Peyer's patch (tissue), 4 donors: ENCODE measurements around the gene AKAP7. TPM values are rescaled to one million over a fixed set of nuclear protein-coding genes. Genes with fewer than 3 reads are reported as not detected.
"Not testable (repeated sequence)": the region's sequence is repeated elsewhere in the genome, so short reads cannot be mapped to it uniquely, and the experiment has no call there.

ENCODE experiments used
- DNase-seq, 3 donors: peaks; one replicate each; pipeline ENCODE4 v3.0.0-alpha.2; 2017 to 2019
- H3K27ac ChIP-seq, 4 donors: fragments of 200-600 bp; sonication (generic); one replicate each; pipeline ENCODE4 v1.5.1; 2016 to 2019
- H3K27me3 ChIP-seq, 2 donors: fragments of 200-600 bp; sonication (generic); one replicate each; pipeline ENCODE4 v1.5.1; 2019
- H3K36me3 ChIP-seq, 3 donors: fragments of 200-600 bp; sonication (generic); one replicate each; pipeline ENCODE4 v1.5.1; 2016 to 2019
- H3K4me1 ChIP-seq, 4 donors: fragments of 200-600 bp; sonication (generic); one replicate each; pipeline ENCODE4 v1.5.1; 2016 to 2019
- H3K4me3 ChIP-seq, 4 donors: fragments of 200-600 bp; sonication (generic); 1 replicate in 3 of 4; 2 replicates in 1 of 4; pipeline ENCODE4 v1.5.1; 2016 to 2019; ENCODE audit warnings: mild to moderate bottlenecking in 1 of 4
- H3K9me3 ChIP-seq, 4 donors: fragments of 200-600 bp; sonication (generic); one replicate each; pipeline ENCODE4 v1.5.1; 2016 to 2019; ENCODE audit warnings: mild to moderate bottlenecking in 1 of 4
- CTCF ChIP-seq, 6 experiments: fragments of 450-650 bp in 4 of 6; fragments of 200-600 bp in 2 of 6; sonication (generic) in 1 of 6; IDR thresholded peaks; one replicate each; pipeline ENCODE4 v1.5.1; 2017 to 2019; ENCODE audit warnings: antibody characterized with exemption in 6 of 6, mild to moderate bottlenecking in 3 of 6, moderate library complexity in 1 of 6
- POLR2A ChIP-seq, 2 donors: fragments of 450-650 bp; IDR thresholded peaks; one replicate each; pipeline ENCODE4 v1.5.1; 2017; ENCODE audit warnings: antibody characterized with exemption in 2 of 2, mild to moderate bottlenecking in 2 of 2, moderate library complexity in 2 of 2
- total RNA-seq, 4 donors: library from RNA; depleted of rRNA; stranded (reverse); fragments of >200 nt; gene quantifications; one replicate each; pipeline ENCODE4 v1.1.0, GENCODE V29; 2016

Gene AKAP7
- total RNA-seq, 4 donors from 2014 or later = 8.3 to 24.7 (median 13.3) TPM

GRCh38 chr6:131290955-131291354 is 155.7 kb downstream of the AKAP7 start:
- H3K36me3 ChIP-seq = no peaks in the 10 kb centered on the region
- no peak for DNase-seq
- TF ChIP-seq POLR2A (IDR thresholded peaks at IDR 0.05) (no peak), CTCF (IDR thresholded peaks at IDR 0.05) (no peak)
- no peak overlapping the region for H3K4me3 ChIP-seq
- H3K4me1 ChIP-seq = no peaks in the 10 kb centered on the region
- no peak overlapping the region for H3K27ac ChIP-seq
- H3K27me3 ChIP-seq = no peaks in the 10 kb centered on the region
- no peaks in the 10 kb centered on the region for H3K9me3 ChIP-seq

- no peaks in the 10 kb centered on the region for H3K27me3 ChIP-seq
- TF ChIP-seq POLR2A (IDR thresholded peaks at IDR 0.05) (no peak), CTCF (IDR thresholded peaks at IDR 0.05) (no peak)
- H3K27ac ChIP-seq = no peak overlapping the region
- H3K9me3 ChIP-seq = no peaks in the 10 kb centered on the region
- no peak overlapping the region for H3K4me3 ChIP-seq
- no peak for DNase-seq
- H3K36me3 ChIP-seq = no peaks in the 10 kb centered on the region
- H3K4me1 ChIP-seq = no peaks in the 10 kb centered on the region
These were observed 157.1 kb downstream of the AKAP7 start for GRCh38 chr6:131292145-131292938.

- H3K27ac ChIP-seq = no peak overlapping the region
These were observed 158.2 kb downstream of the AKAP7 start for GRCh38 chr6:131293472-131293911.

GRCh38 chr6:131295081-131295480 is 159.8 kb downstream of the AKAP7 start:
- H3K4me1 ChIP-seq = no peaks in the 10 kb centered on the region
- H3K27ac ChIP-seq = no peak overlapping the region
- no peaks in the 10 kb centered on the region for H3K9me3 ChIP-seq
- H3K27me3 ChIP-seq = no peaks in the 10 kb centered on the region
- TF ChIP-seq POLR2A (IDR thresholded peaks at IDR 0.05) (no peak), CTCF (IDR thresholded peaks at IDR 0.05) (no peak)
- H3K4me3 ChIP-seq = no peak overlapping the region
- H3K36me3 ChIP-seq = no peaks in the 10 kb centered on the region
- no peak for DNase-seq

More at GRCh38 chr6:131293472-131293911, 158.2 kb downstream of the AKAP7 start:
- Histone ChIP-seq H3K9me3 (no peaks in the 10 kb centered on the region), H3K27me3 (no peaks in the 10 kb centered on the region), H3K36me3 (no peaks in the 10 kb centered on the region), H3K4me3 (no peak overlapping the region), H3K4me1 (no peaks in the 10 kb centered on the region)
- DNase-seq = no peak
- TF ChIP-seq POLR2A (IDR thresholded peaks at IDR 0.05) (no peak), CTCF (IDR thresholded peaks at IDR 0.05) (no peak)

- not testable (repeated sequence) for H3K4me3 ChIP-seq, H3K4me1 ChIP-seq, H3K27me3 ChIP-seq, H3K36me3 ChIP-seq, H3K27ac ChIP-seq, H3K9me3 ChIP-seq, DNase-seq
These were observed 165.6 kb downstream of the AKAP7 start for GRCh38 chr6:131300826-131301225.

GRCh38 chr6:131303338-131303930 is 168.2 kb downstream of the AKAP7 start:
- Histone ChIP-seq H3K27me3 (no peaks in the 10 kb centered on the region), H3K27ac (no peak overlapping the region), H3K4me1 (no peaks in the 10 kb centered on the region), H3K4me3 (no peak overlapping the region), H3K36me3 (no peaks in the 10 kb centered on the region), H3K9me3 (no peaks in the 10 kb centered on the region)
- DNase-seq = no peak
- no peak for TF ChIP-seq POLR2A (IDR thresholded peaks at IDR 0.05)
- TF ChIP-seq CTCF (IDR thresholded peaks at IDR 0.05) = no peak
